SK-N-SH (cell line): ENCODE data around the gene TESK1. TPM values are rescaled to one million over a fixed set of nuclear protein-coding genes. Genes with fewer than 3 reads are reported as not detected.

Source experiments
- CTCF ChIA-PET: fragments of 300-600, 350-600 bp; formaldehyde crosslinking; extraction: SDS; loops from one replicate; lab custom pipeline; 2021; lab: Yijun Ruan, JAX
- POLR2A ChIA-PET: fragments of 350-600 bp; sonication (Branson Sonifier 250); formaldehyde crosslinking; extraction: SDS; loops from one replicate; lab custom pipeline; 2020; ENCODE audit warnings: antibody characterized with exemption, inconsistent platforms; lab: Yijun Ruan, JAX
- DNase-seq: peaks from one replicate; pipeline ENCODE4 v3.0.0; 2012
- H2AFZ ChIP-seq: fragments of 200-600 bp; sonication (generic); 2 replicates; pipeline ENCODE4 v1.8.1; 2016; ENCODE audit warnings: antibody characterized with exemption, mild to moderate bottlenecking, low read depth
- H3F3A ChIP-seq: fragments of 200-600 bp; sonication (generic); replicated peaks from 2 replicates; pipeline ENCODE3; 2016; ENCODE audit warnings: antibody characterized with exemption, mild to moderate bottlenecking; ENCODE audit not compliant: insufficient read depth
- H3K27ac ChIP-seq, 2 experiments: fragments of 200-500 bp in 1 of 2; fragments of 200-600 bp in 1 of 2; sonication (Bioruptor generic) in 1 of 2; sonication (generic), shearing (Covaris generic) in 1 of 2; 2 replicates each; pipeline versions ENCODE4 v1.5.1 to v1.6.1; 2014 to 2016; ENCODE audit warnings: low read depth in 2 of 2, inconsistent platforms in 1 of 2, low read length in 1 of 2, mild to moderate bottlenecking in 1 of 2, mixed read lengths in 1 of 2
- H3K27me3 ChIP-seq: fragments of 200-600 bp; sonication (generic), shearing (Covaris generic); 2 replicates; pipeline ENCODE4 v1.6.1; 2016; ENCODE audit warnings: mixed run types; ENCODE audit not compliant: insufficient read depth
- H3K36me3 ChIP-seq, 2 experiments: fragments of 200-500 bp in 1 of 2; fragments of 200-600 bp in 1 of 2; sonication (Bioruptor generic) in 1 of 2; sonication (generic) in 1 of 2; replicated peaks in 1 of 2; 2 replicates each; pipeline versions ENCODE3 to v1.5.1; 2014 to 2016; ENCODE audit warnings: low read length in 1 of 2, mild to moderate bottlenecking in 1 of 2; ENCODE audit not compliant: insufficient read depth in 2 of 2, control insufficient read depth in 1 of 2
- H3K4me1 ChIP-seq, 2 experiments: fragments of 200-500 bp in 1 of 2; fragments of 200-600 bp in 1 of 2; sonication (Bioruptor generic) in 1 of 2; sonication (generic), shearing (Covaris generic) in 1 of 2; 2 replicates each; pipeline versions ENCODE4 v1.5.1 to v1.6.1; 2014 to 2016; ENCODE audit warnings: low read depth in 1 of 2, low read length in 1 of 2, mixed run types in 1 of 2; ENCODE audit not compliant: insufficient read depth in 2 of 2, control insufficient read depth in 1 of 2
- H3K4me2 ChIP-seq: fragments of 200-600 bp; sonication (generic), shearing (Covaris generic); 2 replicates; pipeline ENCODE4 v1.6.1; 2017; ENCODE audit warnings: mixed run types
- H3K4me3 ChIP-seq, 2 experiments: fragments of 200-500 bp in 1 of 2; fragments of 200-600 bp in 1 of 2; sonication (Bioruptor generic) in 1 of 2; sonication (generic), shearing (Covaris generic) in 1 of 2; 2 replicates each; pipeline versions ENCODE4 v1.5.1 to v1.8.1; 2014 to 2016; ENCODE audit warnings: low read depth in 2 of 2, inconsistent platforms in 1 of 2, low read length in 1 of 2, mild to moderate bottlenecking in 1 of 2, mixed read lengths in 1 of 2, moderate library complexity in 1 of 2
- H3K79me2 ChIP-seq: fragments of 200-600 bp; sonication (generic); 2 replicates; pipeline ENCODE4 v1.8.1; 2017; ENCODE audit warnings: mild to moderate bottlenecking; ENCODE audit not compliant: insufficient read depth
- H3K9ac ChIP-seq: fragments of 200-600 bp; sonication (generic); 2 replicates; pipeline ENCODE4 v1.6.1; 2017; ENCODE audit warnings: mixed run types
- H3K9me2 ChIP-seq: fragments of 200-600 bp; sonication (generic); 2 replicates; pipeline ENCODE4 v1.6.1; 2017; ENCODE audit warnings: mixed run types
- H3K9me3 ChIP-seq: fragments of 200-600 bp; sonication (generic); 2 replicates; pipeline ENCODE4 v1.6.1; 2017; ENCODE audit warnings: mixed run types, mild to moderate bottlenecking, moderate library complexity
- H4K20me1 ChIP-seq: fragments of 200-600 bp; sonication (generic); 2 replicates; pipeline ENCODE4 v1.6.1; 2017; ENCODE audit warnings: mild to moderate bottlenecking, mixed run types; ENCODE audit not compliant: insufficient read depth
- ELF1 ChIP-seq: IDR thresholded peaks from 2 replicates; pipeline ENCODE4 v1.4.0; 2012
- EZH2phosphoT487 ChIP-seq: fragments of 200-600 bp; sonication (generic); IDR thresholded peaks from 2 replicates; pipeline ENCODE4 v1.6.1; 2017; ENCODE audit warnings: low read depth, mixed run types, mild to moderate bottlenecking, antibody characterized with exemption, moderate library complexity, borderline replicate concordance
- GABPA ChIP-seq: IDR thresholded peaks from 2 replicates; pipeline ENCODE4 v1.4.0; 2012; ENCODE audit warnings: low read depth, mild to moderate bottlenecking
- IRF3 ChIP-seq: fragments of 150-350 bp; IDR thresholded peaks from 2 replicates; pipeline ENCODE4 v1.6.1; 2016; ENCODE audit warnings: mild to moderate bottlenecking, low read depth, low read length
- MEF2A ChIP-seq: IDR thresholded peaks from 2 replicates; pipeline ENCODE4 v1.4.0; 2012; ENCODE audit warnings: low read depth, borderline replicate concordance
- NFIC ChIP-seq: IDR thresholded peaks from 2 replicates; pipeline ENCODE4 v1.4.0; 2012; ENCODE audit warnings: borderline replicate concordance
- POLR2AphosphoS5 ChIP-seq: IDR thresholded peaks from 2 replicates; pipeline ENCODE4 v1.6.1; 2012; ENCODE audit warnings: low read depth, low read length
- RAD21 ChIP-seq: IDR thresholded peaks from 2 replicates; pipeline ENCODE4 v1.6.1; 2012; ENCODE audit warnings: mild to moderate bottlenecking, low read length
- RCOR1 ChIP-seq: fragments of 150-350 bp; IDR thresholded peaks from 2 replicates; pipeline ENCODE4 v1.6.1; 2017; ENCODE audit warnings: antibody characterized with exemption, low read length
- TAF1 ChIP-seq: IDR thresholded peaks from 2 replicates; pipeline ENCODE4 v1.6.1; 2012; ENCODE audit warnings: low read depth, mild to moderate bottlenecking, low read length, moderate library complexity, borderline replicate concordance
- WGBS: methylation state at CpG from one replicate; pipeline ENCODE4 v1.1.6; 2017; ENCODE audit warnings: low lambda C conversion rate; 5-methylcytosine and 5-hydroxymethylcytosine counted together
- polyA plus RNA-seq, 3 experiments: library from polyadenylated mRNA; depleted of rRNA; stranded (reverse); fragments of >200 nt; gene quantifications; 2 replicates each; pipeline ENCODE4 v1.2.3, GENCODE V29; 2012
- TF ChIP-seq, protein P1 (sequence below): fragments of 150-350 bp; IDR thresholded peaks from 2 replicates; pipeline ENCODE4 v1.6.1; 2017; ENCODE audit warnings: antibody characterized with exemption, low read length, low read depth, borderline replicate concordance
- TF ChIP-seq, protein P2 (sequence below): fragments of 200-600 bp; sonication (generic); IDR thresholded peaks from 2 replicates; pipeline ENCODE4 v1.6.1; 2017; ENCODE audit warnings: antibody characterized with exemption, mild to moderate bottlenecking, moderate library complexity
- TF ChIP-seq, protein P3 (sequence below): IDR thresholded peaks from 2 replicates; pipeline ENCODE4; 2012

Gene TESK1
- polyA plus RNA-seq, 1 of the 3 experiments (the other 2 are of a cell fraction): 26.0 TPM

DNA sequence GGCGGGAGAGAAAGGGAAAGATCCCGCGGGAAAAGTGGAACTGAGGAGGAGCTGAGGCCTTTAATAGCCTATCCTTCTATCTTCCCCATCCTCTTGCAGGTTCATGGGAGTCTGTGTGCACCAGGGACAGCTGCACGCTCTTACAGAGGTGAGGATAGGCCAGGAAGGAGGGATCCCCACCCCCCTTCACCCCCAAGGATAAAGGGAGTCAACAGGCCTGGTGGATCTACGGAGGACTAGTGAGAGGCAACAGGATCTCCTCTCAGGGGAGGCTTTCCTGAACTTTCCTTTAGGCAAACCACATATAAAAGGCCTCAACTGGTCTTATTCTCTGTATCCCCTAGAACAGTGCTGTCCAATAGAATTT lies 1.1 kb downstream of the TESK1 start:
- WGBS: 3% methylated on average over 5 of the region's 5 CpGs
- Histone ChIP-seq H3K4me3 (peak overlapping the region; percentile 71 to 79), H3K27ac (peak overlapping the region; percentile 18 to 69; a peak in 3 of 4 replicates), H3K9me3 (no peaks in the 10 kb centered on the region), H3K4me2 (peak overlapping the region; percentile 86), H3F3A (peaks cover 20% of the 10 kb centered on the region), H3K36me3 (peaks cover 7 to 23% of the 10 kb centered on the region in 2 experiments), H3K9ac (peak overlapping the region; percentile 75), H3K9me2 (no peaks in the 10 kb centered on the region), H4K20me1 (peaks cover 11% of the 10 kb centered on the region), H3K79me2 (peaks cover 22% of the 10 kb centered on the region), H3K27me3 (no peaks in the 10 kb centered on the region), H2AFZ (no peak overlapping the region), H3K4me1 (peaks cover 14 to 21% of the 10 kb centered on the region in 2 experiments; a peak in 1 of 4 replicates)
- ChIA-PET POLR2A (no interaction called here), CTCF (interaction anchor here (1.5 to 1.9 kb wide), 3 partner anchors 9 to 40 kb away, joined by 3 to 6 read pairs (median 4); no protein-coding TSS in a partner anchor)
- DNase-seq: peak; percentile 59
- TF ChIP-seq, protein P1, sequence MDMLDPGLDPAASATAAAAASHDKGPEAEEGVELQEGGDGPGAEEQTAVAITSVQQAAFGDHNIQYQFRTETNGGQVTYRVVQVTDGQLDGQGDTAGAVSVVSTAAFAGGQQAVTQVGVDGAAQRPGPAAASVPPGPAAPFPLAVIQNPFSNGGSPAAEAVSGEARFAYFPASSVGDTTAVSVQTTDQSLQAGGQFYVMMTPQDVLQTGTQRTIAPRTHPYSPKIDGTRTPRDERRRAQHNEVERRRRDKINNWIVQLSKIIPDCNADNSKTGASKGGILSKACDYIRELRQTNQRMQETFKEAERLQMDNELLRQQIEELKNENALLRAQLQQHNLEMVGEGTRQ: no peak
- TF ChIP-seq IRF3: no peak
- no peak for TF ChIP-seq RAD21
- no peak for TF ChIP-seq GABPA
- TF ChIP-seq TAF1: no peak
- TF ChIP-seq ELF1: no peak
- TF ChIP-seq, all 33 proteins: peak for 0

- H3K4me3 ChIP-seq: peak overlapping the region in 1 of 2 experiments; percentile 71; a peak in 3 of 4 replicates
- no peaks in the 10 kb centered on the region for H3K27me3 ChIP-seq
- H3K9me2 ChIP-seq: no peaks in the 10 kb centered on the region
- peaks cover 20% of the 10 kb centered on the region for H3F3A ChIP-seq
- CTCF ChIA-PET: interaction anchor here (1.5 kb wide), 1 partner anchor 9 kb away, joined by 3 read pairs; no protein-coding TSS in a partner anchor
- H3K36me3 ChIP-seq: peaks cover 7 to 23% of the 10 kb centered on the region in 2 experiments
- TF ChIP-seq, protein P2, sequence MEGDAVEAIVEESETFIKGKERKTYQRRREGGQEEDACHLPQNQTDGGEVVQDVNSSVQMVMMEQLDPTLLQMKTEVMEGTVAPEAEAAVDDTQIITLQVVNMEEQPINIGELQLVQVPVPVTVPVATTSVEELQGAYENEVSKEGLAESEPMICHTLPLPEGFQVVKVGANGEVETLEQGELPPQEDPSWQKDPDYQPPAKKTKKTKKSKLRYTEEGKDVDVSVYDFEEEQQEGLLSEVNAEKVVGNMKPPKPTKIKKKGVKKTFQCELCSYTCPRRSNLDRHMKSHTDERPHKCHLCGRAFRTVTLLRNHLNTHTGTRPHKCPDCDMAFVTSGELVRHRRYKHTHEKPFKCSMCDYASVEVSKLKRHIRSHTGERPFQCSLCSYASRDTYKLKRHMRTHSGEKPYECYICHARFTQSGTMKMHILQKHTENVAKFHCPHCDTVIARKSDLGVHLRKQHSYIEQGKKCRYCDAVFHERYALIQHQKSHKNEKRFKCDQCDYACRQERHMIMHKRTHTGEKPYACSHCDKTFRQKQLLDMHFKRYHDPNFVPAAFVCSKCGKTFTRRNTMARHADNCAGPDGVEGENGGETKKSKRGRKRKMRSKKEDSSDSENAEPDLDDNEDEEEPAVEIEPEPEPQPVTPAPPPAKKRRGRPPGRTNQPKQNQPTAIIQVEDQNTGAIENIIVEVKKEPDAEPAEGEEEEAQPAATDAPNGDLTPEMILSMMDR: no peak
- TF ChIP-seq EZH2phosphoT487 (no peak), ELF1 (no peak), POLR2AphosphoS5 (no peak), RCOR1 (no peak), NFIC (no peak), MEF2A (no peak)
- TF ChIP-seq, protein P3, sequence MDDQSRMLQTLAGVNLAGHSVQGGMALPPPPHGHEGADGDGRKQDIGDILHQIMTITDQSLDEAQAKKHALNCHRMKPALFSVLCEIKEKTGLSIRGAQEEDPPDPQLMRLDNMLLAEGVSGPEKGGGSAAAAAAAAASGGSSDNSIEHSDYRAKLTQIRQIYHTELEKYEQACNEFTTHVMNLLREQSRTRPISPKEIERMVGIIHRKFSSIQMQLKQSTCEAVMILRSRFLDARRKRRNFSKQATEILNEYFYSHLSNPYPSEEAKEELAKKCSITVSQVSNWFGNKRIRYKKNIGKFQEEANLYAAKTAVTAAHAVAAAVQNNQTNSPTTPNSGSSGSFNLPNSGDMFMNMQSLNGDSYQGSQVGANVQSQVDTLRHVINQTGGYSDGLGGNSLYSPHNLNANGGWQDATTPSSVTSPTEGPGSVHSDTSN: no peak
- no peak overlapping the region for H2AFZ ChIP-seq
- DNase-seq: no peak
- H3K27ac ChIP-seq: no peak overlapping the region
- peaks cover 14 to 21% of the 10 kb centered on the region in 2 experiments; a peak in 1 of 4 replicates for H3K4me1 ChIP-seq
- no peaks in the 10 kb centered on the region for H3K9me3 ChIP-seq
- H3K4me2 ChIP-seq: peak overlapping the region; percentile 86
- H4K20me1 ChIP-seq: peaks cover 11% of the 10 kb centered on the region
- H3K9ac ChIP-seq: 0 out of 2 replicates have a peak overlapping the region, but pooled peaks have one; percentile 25
- POLR2A ChIA-PET: no interaction called here
- WGBS: 96% methylated on average over 7 of the region's 7 CpGs
- peaks cover 22% of the 10 kb centered on the region for H3K79me2 ChIP-seq
Measured at GRCh38 chr9:35606726-35607125, 1.7 kb downstream of the TESK1 start.
